HepG2 (cell line): ENCODE results near the gene TRIP4. TPM values are rescaled to one million over a fixed set of nuclear protein-coding genes. Genes with fewer than 3 reads are reported as not detected.

Experiments
- AHR ChIP-seq: IDR thresholded peaks from 2 replicates; pipeline ENCODE4 v1.6.1; 2018; ENCODE audit warnings: missing genetic modification reagents, missing compliant biosample characterization
- ATF7-NPFF ChIP-seq: sonication (generic); formaldehyde crosslinking; IDR thresholded peaks from 2 replicates; pipeline ENCODE4 v1.8.1; 2023; ENCODE audit warnings: mild to moderate bottlenecking, low read depth, missing genetic modification reagents, moderate library complexity
- ATRX ChIP-seq: sonication (generic); formaldehyde crosslinking; IDR thresholded peaks from 2 replicates; pipeline ENCODE4 v1.4.0; 2020; ENCODE audit warnings: missing genetic modification reagents, borderline replicate concordance
- BCL6 ChIP-seq: IDR thresholded peaks from 2 replicates; pipeline ENCODE4 v1.6.1; 2016; ENCODE audit warnings: missing genetic modification reagents, missing compliant biosample characterization
- CC2D1A ChIP-seq: sonication (generic); formaldehyde crosslinking; IDR thresholded peaks from 2 replicates; pipeline ENCODE4 v1.8.1; 2023; ENCODE audit warnings: mild to moderate bottlenecking, missing genetic modification reagents
- HOXA3 ChIP-seq: sonication (generic); formaldehyde crosslinking; IDR thresholded peaks from 2 replicates; pipeline ENCODE4 v1.5.0; 2020; ENCODE audit warnings: missing genetic modification reagents
- ISL2 ChIP-seq: sonication (generic); formaldehyde crosslinking; IDR thresholded peaks from 2 replicates; pipeline ENCODE4 v1.5.0; 2020; ENCODE audit warnings: missing genetic modification reagents
- KLF12 ChIP-seq: sonication (generic); formaldehyde crosslinking; IDR thresholded peaks from 2 replicates; pipeline ENCODE4 v1.4.0; 2020; ENCODE audit warnings: missing genetic modification reagents, borderline replicate concordance
- MTERF4 ChIP-seq: sonication (generic); formaldehyde crosslinking; IDR thresholded peaks from 2 replicates; pipeline ENCODE4 v1.8.0; 2023; ENCODE audit warnings: mild to moderate bottlenecking, missing genetic modification reagents
- MTF2 ChIP-seq: sonication (generic); formaldehyde crosslinking; IDR thresholded peaks from 2 replicates; pipeline ENCODE4 v1.5.0; 2020; ENCODE audit warnings: missing genetic modification reagents, borderline replicate concordance
- NCOA2 ChIP-seq: sonication (generic); formaldehyde crosslinking; IDR thresholded peaks from 2 replicates; pipeline ENCODE4 v1.8.0; 2022; ENCODE audit warnings: inconsistent platforms
- NR1H2 ChIP-seq: sonication (generic); formaldehyde crosslinking; IDR thresholded peaks from 2 replicates; pipeline ENCODE4 v1.8.1; 2022; ENCODE audit warnings: low read depth, missing genetic modification reagents, borderline replicate concordance
- PHF8 ChIP-seq: sonication (generic); formaldehyde crosslinking; IDR thresholded peaks from 2 replicates; pipeline ENCODE4 v1.5.0; 2020; ENCODE audit warnings: missing genetic modification reagents
- REL ChIP-seq: sonication (generic); formaldehyde crosslinking; conservative IDR thresholded peaks from 2 replicates; pipeline ENCODE4 v1.8.0; 2022; ENCODE audit warnings: mild to moderate bottlenecking, missing genetic modification reagents, moderate library complexity
- SIX4 ChIP-seq: sonication (generic); formaldehyde crosslinking; IDR thresholded peaks from 2 replicates; pipeline ENCODE4 v1.4.0; 2020; ENCODE audit warnings: missing genetic modification reagents
- SNAPC4 ChIP-seq: sonication (generic); formaldehyde crosslinking; IDR thresholded peaks from 2 replicates; pipeline ENCODE4 v1.4.0; 2020; ENCODE audit warnings: mild to moderate bottlenecking, missing genetic modification reagents
- SNRNP70 ChIP-seq: fragments of 200-400 bp; formaldehyde crosslinking; IDR thresholded peaks from 2 replicates; pipeline ENCODE4 v1.6.1; 2017; ENCODE audit warnings: mild to moderate bottlenecking, low read depth, low read length, moderate library complexity
- SOX5 ChIP-seq: IDR thresholded peaks from 2 replicates; pipeline ENCODE4 v1.6.1; 2016; ENCODE audit warnings: borderline replicate concordance
- TBP ChIP-seq: sonication (generic); formaldehyde crosslinking; IDR thresholded peaks from 2 replicates; pipeline ENCODE4 v1.5.0; 2020; ENCODE audit warnings: missing genetic modification reagents
- TCF7 ChIP-seq: sonication (generic); IDR thresholded peaks from 2 replicates; pipeline ENCODE4 v1.6.1; 2016; ENCODE audit warnings: antibody characterized with exemption, low read depth
- ZIK1 ChIP-seq: sonication (generic); formaldehyde crosslinking; IDR thresholded peaks from 2 replicates; pipeline ENCODE4 v1.5.0; 2020; ENCODE audit warnings: mild to moderate bottlenecking, low read depth, missing genetic modification reagents, borderline replicate concordance
- ZNF138 ChIP-seq: sonication (generic); formaldehyde crosslinking; IDR thresholded peaks from 2 replicates; pipeline ENCODE4 v1.5.0; 2020; ENCODE audit warnings: mild to moderate bottlenecking, low read depth, missing genetic modification reagents
- ZNF143 ChIP-seq: sonication (generic); formaldehyde crosslinking; IDR thresholded peaks from 2 replicates; pipeline ENCODE4 v1.4.0; 2020; ENCODE audit warnings: missing genetic modification reagents
- ZNF160 ChIP-seq: sonication (generic); formaldehyde crosslinking; IDR thresholded peaks from 2 replicates; pipeline ENCODE4 v1.8.0; 2022; ENCODE audit warnings: mild to moderate bottlenecking, inconsistent platforms, missing genetic modification reagents
- ZNF264 ChIP-seq: sonication (generic); formaldehyde crosslinking; IDR thresholded peaks from 2 replicates; pipeline ENCODE4 v1.4.0; 2020; ENCODE audit warnings: missing genetic modification reagents
- ZNF577 ChIP-seq: sonication (generic); formaldehyde crosslinking; IDR thresholded peaks from 2 replicates; pipeline ENCODE4 v1.4.0; 2020; ENCODE audit warnings: mild to moderate bottlenecking, low read depth, missing genetic modification reagents, borderline replicate concordance
- ZNF703 ChIP-seq: sonication (generic); formaldehyde crosslinking; IDR thresholded peaks from 2 replicates; pipeline ENCODE4 v1.5.1; 2020; ENCODE audit warnings: missing genetic modification reagents, mild to moderate bottlenecking, moderate library complexity, borderline replicate concordance
- ZNF772 ChIP-seq: sonication (generic); formaldehyde crosslinking; IDR thresholded peaks from 2 replicates; pipeline ENCODE4 v1.5.0; 2020; ENCODE audit warnings: mild to moderate bottlenecking, missing genetic modification reagents
- polyA plus RNA-seq, 8 experiments: library from polyadenylated mRNA; depleted of rRNA in 3 of 8; stranded (reverse) in 7 of 8; unstranded in 1 of 8; fragments of >200 nt; fragmentation: Illumina TruSeq in 4 of 8; extraction: Trizol in 4 of 8; gene quantifications; 2 replicates each; pipeline versions ENCODE4 v1.2.1 to v1.2.3, GENCODE V29; 2011 to 2016; ENCODE audit warnings: low read depth in 4 of 8, missing spikeins in 1 of 8, mixed read lengths in 1 of 8; ENCODE audit not compliant: insufficient read depth in 1 of 8
- total RNA-seq, 5 experiments: library from RNA; depleted of rRNA; stranded (reverse); fragments of >200 nt; fragmentation: Illumina TruSeq; extraction: Trizol; gene quantifications; 2 replicates each; pipeline ENCODE4 v1.2.3, GENCODE V29; 2016; ENCODE audit warnings: low read depth in 1 of 5

Gene TRIP4
- total and polyA plus RNA-seq, 2 of the 13 experiments (the other 11 are each of a cell fraction or from before 2014, with no cell fraction given): 7.1 to 11.8 TPM

GRCh38 chr15:64387562-64388168 is at the start of gene TRIP4 (continued):
- peak; percentile 93 for TF ChIP-seq SNAPC4
- TF ChIP-seq PHF8 (CRISPR knock-in tag): peak; percentile 92
- TF ChIP-seq SIX4 (CRISPR knock-in tag): peak; percentile 69; the same call in 1 of the 2 replicates
- peak; percentile 99 for TF ChIP-seq HOXA3 (CRISPR knock-in tag)
- TF ChIP-seq ZNF143 (CRISPR knock-in tag): peak; percentile 81
- TF ChIP-seq SNRNP70: no peak
- TF ChIP-seq ZIK1 (CRISPR knock-in tag): peak; percentile 94
- peak; percentile 81 for TF ChIP-seq AHR (CRISPR knock-in tag)
- peak; percentile 87 for TF ChIP-seq REL (CRISPR knock-in tag)
- TF ChIP-seq ZNF138 (CRISPR knock-in tag): peak; percentile 86; the same call in 1 of the 2 replicates
- TF ChIP-seq TCF7: peak; percentile 30; the same call in 1 of the 2 replicates
- TF ChIP-seq NCOA2: peak; percentile 80
- TF ChIP-seq KLF12 (CRISPR knock-in tag): peak; percentile 97
- TF ChIP-seq TBP (CRISPR knock-in tag): peak; percentile 96
- peak; percentile 91 for TF ChIP-seq ISL2 (CRISPR knock-in tag)
- TF ChIP-seq SOX5 (CRISPR knock-in tag): peak; percentile 75
- TF ChIP-seq CC2D1A (CRISPR knock-in tag): peak; percentile 20; the same call in 1 of the 2 replicates
- TF ChIP-seq ZNF772: peak; percentile 97
- peak; percentile 80 for TF ChIP-seq MTERF4 (CRISPR knock-in tag)
- peak; percentile 96 for TF ChIP-seq ZNF160 (CRISPR knock-in tag)
- 0 out of 2 replicates have a peak, but pooled peaks have one; percentile 34 for TF ChIP-seq ZNF703
- TF ChIP-seq ATF7-NPFF (CRISPR knock-in tag): peak; percentile 91
- TF ChIP-seq ZNF577 (CRISPR knock-in tag): no peak
- peak; percentile 80 for TF ChIP-seq BCL6 (CRISPR knock-in tag)
- no peak for TF ChIP-seq ATRX (CRISPR knock-in tag)
- TF ChIP-seq NR1H2 (CRISPR knock-in tag): no peak
- TF ChIP-seq ZNF264: peak; percentile 97
- peak; percentile 24; the same call in 1 of the 2 replicates for TF ChIP-seq MTF2 (CRISPR knock-in tag)
